GM23338 (cell line): Measurements from ENCODE around the gene FMN1. TPM values are rescaled to one million over a fixed set of nuclear protein-coding genes. Genes with fewer than 3 reads are reported as not detected.

Experiments used
- ATAC-seq: fragments of 200-7000 bp; cut with Tn5 transposase; 3 replicates; pipeline ENCODE4 v1.9.1; 2020
- DNase-seq: peaks from one replicate; pipeline ENCODE4 v3.0.0-alpha.2; 2015; ENCODE audit warnings: low spot score
- H2AFZ ChIP-seq: fragments of 200-600 bp; sonication (generic); 2 replicates; pipeline ENCODE4 v1.8.0; 2016; ENCODE audit warnings: antibody characterized with exemption, mild to moderate bottlenecking, moderate library complexity
- H3F3A ChIP-seq: fragments of 200-600 bp; sonication (generic); replicated peaks from 2 replicates; pipeline ENCODE4 v1.8.0; 2017; ENCODE audit warnings: antibody characterized with exemption, mixed run types, low read depth
- H3K27ac ChIP-seq: fragments of 200-600 bp; sonication (generic); 2 replicates; pipeline ENCODE4 v1.6.1; 2016; ENCODE audit warnings: low read depth
- H3K27me3 ChIP-seq: fragments of 200-600 bp; sonication (generic); 2 replicates; pipeline ENCODE4 v1.8.0; 2016; ENCODE audit warnings: mild to moderate bottlenecking, mixed run types, moderate library complexity; ENCODE audit not compliant: insufficient read depth
- H3K36me3 ChIP-seq: fragments of 200-600 bp; sonication (generic); 2 replicates; pipeline ENCODE4 v1.8.0; 2016; ENCODE audit warnings: mild to moderate bottlenecking; ENCODE audit not compliant: insufficient read depth
- H3K4me1 ChIP-seq: fragments of 200-600 bp; sonication (generic); 2 replicates; pipeline ENCODE4 v1.8.0; 2016; ENCODE audit warnings: mild to moderate bottlenecking, moderate library complexity; ENCODE audit not compliant: insufficient read depth
- H3K4me2 ChIP-seq: fragments of 200-600 bp; sonication (generic); 2 replicates; pipeline ENCODE4 v1.7.1; 2017; ENCODE audit warnings: mixed run types
- H3K4me3 ChIP-seq: fragments of 200-600 bp; sonication (generic); 2 replicates; pipeline ENCODE4 v1.6.1; 2016; ENCODE audit warnings: mixed run types
- H3K79me2 ChIP-seq: fragments of 200-600 bp; sonication (generic); replicated peaks from 2 replicates; pipeline ENCODE4 v1.8.0; 2017; ENCODE audit warnings: mild to moderate bottlenecking; ENCODE audit not compliant: insufficient read depth
- H3K9me2 ChIP-seq: fragments of 200-600 bp; sonication (generic); 2 replicates; pipeline ENCODE4 v1.8.0; 2017; ENCODE audit not compliant: insufficient read depth
- H4K20me1 ChIP-seq: fragments of 200-600 bp; sonication (generic); replicated peaks from 2 replicates; pipeline ENCODE4 v1.8.0; 2017; ENCODE audit warnings: mild to moderate bottlenecking; ENCODE audit not compliant: insufficient read depth
- H3K27ac Mint-ChIP-seq: 2 replicates; pipeline ENCODE4 v1.8.0; 2020; ENCODE audit warnings: inconsistent platforms, mild to moderate bottlenecking, moderate library complexity, mixed read lengths
- H3K27me3 Mint-ChIP-seq: 3 replicates; pipeline ENCODE4 v1.8.0; 2022; ENCODE audit warnings: low read depth, mild to moderate bottlenecking, moderate library complexity, mixed read lengths, inconsistent platforms; ENCODE audit not compliant: insufficient read depth, poor library complexity
- H3K36me3 Mint-ChIP-seq: 3 replicates; pipeline ENCODE4 v1.8.0; 2021; ENCODE audit warnings: low read depth, mild to moderate bottlenecking, inconsistent platforms, moderate library complexity, mixed read lengths
- H3K4me1 Mint-ChIP-seq: 3 replicates; pipeline ENCODE4 v1.8.0; 2020; ENCODE audit warnings: mild to moderate bottlenecking, inconsistent platforms, mixed read lengths
- H3K4me3 Mint-ChIP-seq: 3 replicates; pipeline ENCODE4 v1.8.0; 2021; ENCODE audit warnings: moderate library complexity, mild to moderate bottlenecking, inconsistent platforms, mixed read lengths
- H3K9me3 Mint-ChIP-seq: 3 replicates; pipeline ENCODE4 v1.8.0; 2020; ENCODE audit warnings: moderate library complexity, mild to moderate bottlenecking, inconsistent platforms, mixed read lengths
- CREB1 ChIP-seq: fragments of 250-450 bp; sonication (Bioruptor Pico); IDR thresholded peaks from 2 replicates; pipeline ENCODE4 v1.5.0; 2020; ENCODE audit warnings: low read depth, mild to moderate bottlenecking, moderate library complexity
- CTCF ChIP-seq, 2 experiments: fragments of 200-600 bp in 1 of 2; sonication (generic) in 1 of 2; conservative IDR thresholded peaks; 2 replicates each; pipeline versions ENCODE4 v1.5.1 to v1.6.1; 2016 to 2017; ENCODE audit warnings: antibody characterized with exemption in 2 of 2, low read depth in 2 of 2, mild to moderate bottlenecking in 2 of 2, moderate library complexity in 1 of 2
- EZH2 ChIP-seq: fragments of 200-600 bp; sonication (generic); IDR thresholded peaks from one replicate; pipeline ENCODE4 v1.8.0; 2017; ENCODE audit warnings: antibody characterized with exemption, mild to moderate bottlenecking, low read depth; ENCODE audit not compliant: unreplicated experiment
- EZH2phosphoT487 ChIP-seq: fragments of 200-600 bp; sonication (generic); IDR thresholded peaks from one replicate; pipeline ENCODE4 v1.8.1; 2018; ENCODE audit warnings: antibody characterized with exemption; ENCODE audit not compliant: unreplicated experiment
- JUNB ChIP-seq: IDR thresholded peaks from one replicate; pipeline ENCODE4 v1.6.1; 2016; ENCODE audit warnings: antibody characterized with exemption; ENCODE audit not compliant: unreplicated experiment
- NANOG ChIP-seq: IDR thresholded peaks from 2 replicates; pipeline ENCODE4 v1.6.1; 2016; ENCODE audit warnings: antibody characterized with exemption, borderline replicate concordance
- POLR2AphosphoS5 ChIP-seq: IDR thresholded peaks from 2 replicates; pipeline ENCODE4 v1.6.1; 2016; ENCODE audit warnings: antibody characterized with exemption, low read depth
- REST ChIP-seq: IDR thresholded peaks from one replicate; pipeline ENCODE4 v1.6.1; 2018; ENCODE audit warnings: antibody characterized with exemption; ENCODE audit not compliant: unreplicated experiment
- STAT1 ChIP-seq: IDR thresholded peaks from one replicate; pipeline ENCODE4 v1.6.1; 2016; ENCODE audit warnings: antibody characterized with exemption; ENCODE audit not compliant: unreplicated experiment
- ZNF114 ChIP-seq: fragments of 250-450 bp; sonication (Bioruptor Pico); IDR thresholded peaks from 2 replicates; pipeline ENCODE4 v1.5.0; 2020; ENCODE audit warnings: mild to moderate bottlenecking, moderate library complexity
- ZNF331 ChIP-seq: fragments of 250-450 bp; sonication (Bioruptor Pico); IDR thresholded peaks from 2 replicates; pipeline ENCODE4 v1.5.0; 2020; ENCODE audit warnings: low read depth, mild to moderate bottlenecking, moderate library complexity
- polyA plus RNA-seq: library from polyadenylated mRNA; unstranded; fragments of >200 nt; fragmentation: Nextera tagmentation; extraction: Ambion mirVana; gene quantifications from 2 replicates; pipeline ENCODE4 v1.2.1, GENCODE V29; 2016
- total RNA-seq: library from RNA; depleted of rRNA; stranded (reverse); fragments of >200 nt; shearing (Covaris generic); gene quantifications from 2 replicates; pipeline ENCODE4 v1.2.3, GENCODE V29; 2014
- TF ChIP-seq, protein P1 (sequence below): IDR thresholded peaks from 2 replicates; pipeline ENCODE4 v1.6.1; 2016; ENCODE audit warnings: antibody characterized with exemption
- TF ChIP-seq, protein P2 (sequence below): fragments of 250-450 bp; sonication (Bioruptor Pico); IDR thresholded peaks from 2 replicates; pipeline ENCODE4 v1.5.0; 2020; ENCODE audit warnings: mild to moderate bottlenecking, moderate library complexity

FMN1 gene
- total and polyA plus RNA-seq, 2 experiments from 2014 or later: 1.2 to 1.6 TPM

DNA sequence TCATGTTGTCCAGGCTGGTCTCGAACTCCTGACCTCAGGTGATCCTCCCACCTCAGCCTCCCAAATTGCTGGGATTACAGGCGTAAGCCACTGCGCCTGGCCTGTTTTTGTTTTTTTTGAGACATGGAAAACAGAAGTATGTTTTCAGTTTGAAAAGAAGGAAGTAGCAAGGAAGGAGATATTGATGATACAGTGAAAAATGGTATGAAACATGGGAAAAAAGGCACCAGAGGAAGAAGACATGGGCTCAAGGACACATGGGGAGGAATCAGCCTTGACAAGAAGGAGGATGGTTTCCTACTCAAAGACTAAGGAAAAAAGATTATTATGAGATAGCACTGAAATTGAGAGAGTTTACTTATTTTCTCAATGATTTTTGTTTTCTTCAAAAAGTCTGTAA is 30.7 kb downstream of the FMN1 start:
- Histone ChIP-seq H3K4me2 (no peak overlapping the region), H2AFZ (no peak overlapping the region), H3K4me3 (no peak overlapping the region), H3K36me3 (no peaks in the 10 kb centered on the region), H3K4me1 (no peaks in the 10 kb centered on the region), H3K79me2 (no peaks in the 10 kb centered on the region), H3K27ac (no peak overlapping the region), H3K9me2 (no peaks in the 10 kb centered on the region), H4K20me1 (no peaks in the 10 kb centered on the region), H3F3A (no peaks in the 10 kb centered on the region), H3K27me3 (no peaks in the 10 kb centered on the region)
- TF ChIP-seq, protein P1, sequence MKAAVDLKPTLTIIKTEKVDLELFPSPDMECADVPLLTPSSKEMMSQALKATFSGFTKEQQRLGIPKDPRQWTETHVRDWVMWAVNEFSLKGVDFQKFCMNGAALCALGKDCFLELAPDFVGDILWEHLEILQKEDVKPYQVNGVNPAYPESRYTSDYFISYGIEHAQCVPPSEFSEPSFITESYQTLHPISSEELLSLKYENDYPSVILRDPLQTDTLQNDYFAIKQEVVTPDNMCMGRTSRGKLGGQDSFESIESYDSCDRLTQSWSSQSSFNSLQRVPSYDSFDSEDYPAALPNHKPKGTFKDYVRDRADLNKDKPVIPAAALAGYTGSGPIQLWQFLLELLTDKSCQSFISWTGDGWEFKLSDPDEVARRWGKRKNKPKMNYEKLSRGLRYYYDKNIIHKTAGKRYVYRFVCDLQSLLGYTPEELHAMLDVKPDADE: no peak
- no peak for TF ChIP-seq CREB1 (CRISPR knock-in tag)
- TF ChIP-seq JUNB: no peak
- TF ChIP-seq REST: no peak
- no peak for TF ChIP-seq NANOG
- no peak for TF ChIP-seq EZH2phosphoT487
- no peak for TF ChIP-seq EZH2
- no peak for TF ChIP-seq ZNF114 (CRISPR knock-in tag)
- no peak for TF ChIP-seq POLR2AphosphoS5
- TF ChIP-seq STAT1: no peak
- TF ChIP-seq CTCF (conservative IDR thresholded peaks at IDR 0.05; ENCODE audit: low read depth in 2 of 2): no peak
- TF ChIP-seq, protein P2, sequence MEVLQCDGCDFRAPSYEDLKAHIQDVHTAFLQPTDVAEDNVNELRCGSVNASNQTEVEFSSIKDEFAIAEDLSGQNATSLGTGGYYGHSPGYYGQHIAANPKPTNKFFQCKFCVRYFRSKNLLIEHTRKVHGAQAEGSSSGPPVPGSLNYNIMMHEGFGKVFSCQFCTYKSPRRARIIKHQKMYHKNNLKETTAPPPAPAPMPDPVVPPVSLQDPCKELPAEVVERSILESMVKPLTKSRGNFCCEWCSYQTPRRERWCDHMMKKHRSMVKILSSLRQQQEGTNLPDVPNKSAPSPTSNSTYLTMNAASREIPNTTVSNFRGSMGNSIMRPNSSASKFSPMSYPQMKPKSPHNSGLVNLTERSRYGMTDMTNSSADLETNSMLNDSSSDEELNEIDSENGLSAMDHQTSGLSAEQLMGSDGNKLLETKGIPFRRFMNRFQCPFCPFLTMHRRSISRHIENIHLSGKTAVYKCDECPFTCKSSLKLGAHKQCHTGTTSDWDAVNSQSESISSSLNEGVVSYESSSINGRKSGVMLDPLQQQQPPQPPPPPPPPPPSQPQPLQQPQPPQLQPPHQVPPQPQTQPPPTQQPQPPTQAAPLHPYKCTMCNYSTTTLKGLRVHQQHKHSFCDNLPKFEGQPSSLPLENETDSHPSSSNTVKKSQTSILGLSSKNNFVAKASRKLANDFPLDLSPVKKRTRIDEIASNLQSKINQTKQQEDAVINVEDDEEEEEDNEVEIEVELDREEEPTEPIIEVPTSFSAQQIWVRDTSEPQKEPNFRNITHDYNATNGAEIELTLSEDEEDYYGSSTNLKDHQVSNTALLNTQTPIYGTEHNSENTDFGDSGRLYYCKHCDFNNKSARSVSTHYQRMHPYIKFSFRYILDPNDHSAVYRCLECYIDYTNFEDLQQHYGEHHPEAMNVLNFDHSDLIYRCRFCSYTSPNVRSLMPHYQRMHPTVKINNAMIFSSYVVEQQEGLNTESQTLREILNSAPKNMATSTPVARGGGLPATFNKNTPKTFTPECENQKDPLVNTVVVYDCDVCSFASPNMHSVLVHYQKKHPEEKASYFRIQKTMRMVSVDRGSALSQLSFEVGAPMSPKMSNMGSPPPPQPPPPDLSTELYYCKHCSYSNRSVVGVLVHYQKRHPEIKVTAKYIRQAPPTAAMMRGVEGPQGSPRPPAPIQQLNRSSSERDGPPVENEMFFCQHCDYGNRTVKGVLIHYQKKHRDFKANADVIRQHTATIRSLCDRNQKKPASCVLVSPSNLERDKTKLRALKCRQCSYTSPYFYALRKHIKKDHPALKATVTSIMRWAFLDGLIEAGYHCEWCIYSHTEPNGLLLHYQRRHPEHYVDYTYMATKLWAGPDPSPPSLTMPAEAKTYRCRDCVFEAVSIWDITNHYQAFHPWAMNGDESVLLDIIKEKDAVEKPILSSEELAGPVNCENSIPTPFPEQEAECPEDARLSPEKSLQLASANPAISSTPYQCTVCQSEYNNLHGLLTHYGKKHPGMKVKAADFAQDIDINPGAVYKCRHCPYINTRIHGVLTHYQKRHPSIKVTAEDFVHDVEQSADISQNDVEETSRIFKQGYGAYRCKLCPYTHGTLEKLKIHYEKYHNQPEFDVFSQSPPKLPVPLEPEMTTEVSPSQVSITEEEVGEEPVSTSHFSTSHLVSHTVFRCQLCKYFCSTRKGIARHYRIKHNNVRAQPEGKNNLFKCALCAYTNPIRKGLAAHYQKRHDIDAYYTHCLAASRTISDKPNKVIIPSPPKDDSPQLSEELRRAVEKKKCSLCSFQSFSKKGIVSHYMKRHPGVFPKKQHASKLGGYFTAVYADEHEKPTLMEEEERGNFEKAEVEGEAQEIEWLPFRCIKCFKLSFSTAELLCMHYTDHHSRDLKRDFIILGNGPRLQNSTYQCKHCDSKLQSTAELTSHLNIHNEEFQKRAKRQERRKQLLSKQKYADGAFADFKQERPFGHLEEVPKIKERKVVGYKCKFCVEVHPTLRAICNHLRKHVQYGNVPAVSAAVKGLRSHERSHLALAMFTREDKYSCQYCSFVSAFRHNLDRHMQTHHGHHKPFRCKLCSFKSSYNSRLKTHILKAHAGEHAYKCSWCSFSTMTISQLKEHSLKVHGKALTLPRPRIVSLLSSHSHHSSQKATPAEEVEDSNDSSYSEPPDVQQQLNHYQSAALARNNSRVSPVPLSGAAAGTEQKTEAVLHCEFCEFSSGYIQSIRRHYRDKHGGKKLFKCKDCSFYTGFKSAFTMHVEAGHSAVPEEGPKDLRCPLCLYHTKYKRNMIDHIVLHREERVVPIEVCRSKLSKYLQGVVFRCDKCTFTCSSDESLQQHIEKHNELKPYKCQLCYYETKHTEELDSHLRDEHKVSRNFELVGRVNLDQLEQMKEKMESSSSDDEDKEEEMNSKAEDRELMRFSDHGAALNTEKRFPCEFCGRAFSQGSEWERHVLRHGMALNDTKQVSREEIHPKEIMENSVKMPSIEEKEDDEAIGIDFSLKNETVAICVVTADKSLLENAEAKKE (CRISPR knock-in tag): no peak
- no peak for TF ChIP-seq ZNF331 (CRISPR knock-in tag)
- H3K36me3 Mint-ChIP-seq: no peaks in the 10 kb centered on the region
- no peaks in the 10 kb centered on the region for H3K4me1 Mint-ChIP-seq
- H3K27me3 Mint-ChIP-seq: no peaks in the 10 kb centered on the region
- no peaks in the 10 kb centered on the region for H3K9me3 Mint-ChIP-seq
- ATAC-seq (no peak), DNase-seq (no peak)
- no peak overlapping the region for H3K4me3 Mint-ChIP-seq
- no peak overlapping the region for H3K27ac Mint-ChIP-seq
